PC-9 (cell line): ENCODE measurements around the gene APOBEC3B. TPM values are rescaled to one million over a fixed set of nuclear protein-coding genes. Genes with fewer than 3 reads are reported as not detected.
"Not testable (repeated sequence)": the region's sequence is repeated elsewhere in the genome, so short reads cannot be mapped to it uniquely, and the experiment has no call there.

Experiments
- BruUV-seq: library from RNA; stranded (reverse); fragments of 400-500 nt; replicated peaks from 2 replicates; lab custom pipeline; 2021; lab: Mats Ljungman, UMichigan
- CTCF ChIA-PET: fragments of 300-600 bp; sonication (Branson Sonifier 250); formaldehyde crosslinking; loops from one replicate; lab custom pipeline; 2022; ENCODE audit warnings: antibody characterized with exemption; lab: Charles Lee
- POLR2A ChIA-PET: fragments of 300-600 bp; sonication (Branson Sonifier 250); formaldehyde crosslinking; loops from one replicate; lab custom pipeline; 2022; ENCODE audit warnings: antibody characterized with exemption; ENCODE audit not compliant: unreplicated experiment; lab: Charles Lee
- DNase-seq, 2 experiments: peaks; one replicate each; pipeline versions ENCODE4 v3.0.0 to v3.0.0-alpha.2; 2015 to 2022; ENCODE audit warnings: mixed read lengths in 1 of 2
- H2AFZ ChIP-seq: fragments of 200-600 bp; sonication (generic); 2 replicates; pipeline ENCODE4 v1.8.1; 2017; ENCODE audit warnings: antibody characterized with exemption
- H3F3A ChIP-seq: fragments of 200-600 bp; sonication (generic); 2 replicates; pipeline ENCODE4 v1.8.1; 2017; ENCODE audit warnings: antibody characterized with exemption, mild to moderate bottlenecking, low read depth; ENCODE audit not compliant: insufficient read depth
- H3K27ac ChIP-seq: fragments of 200-600 bp; sonication (generic); 2 replicates; pipeline ENCODE4 v1.6.1; 2016; ENCODE audit warnings: mixed run types
- H3K27me3 ChIP-seq: fragments of 200-600 bp; sonication (generic); 2 replicates; pipeline ENCODE4 v1.6.1; 2016; ENCODE audit warnings: low read depth, mixed run types; ENCODE audit not compliant: insufficient read depth
- H3K36me3 ChIP-seq: fragments of 200-600 bp; sonication (generic); 2 replicates; pipeline ENCODE4 v1.6.1; 2016; ENCODE audit warnings: low read depth, mixed run types
- H3K4me1 ChIP-seq: fragments of 200-600 bp; sonication (generic); replicated peaks from 2 replicates; pipeline ENCODE4 v1.6.1; 2016; ENCODE audit warnings: mixed run types; ENCODE audit not compliant: insufficient read depth
- H3K4me2 ChIP-seq: fragments of 200-600 bp; sonication (generic); 2 replicates; pipeline ENCODE4 v1.6.1; 2017; ENCODE audit warnings: mixed run types
- H3K4me3 ChIP-seq: fragments of 200-600 bp; sonication (generic); 2 replicates; pipeline ENCODE4 v1.6.1; 2016; ENCODE audit warnings: mixed run types
- H3K79me2 ChIP-seq: fragments of 200-600 bp; sonication (generic); 2 replicates; pipeline ENCODE4 v1.6.1; 2017; ENCODE audit warnings: low read depth, mixed run types
- H3K9me2 ChIP-seq: fragments of 200-600 bp; sonication (generic); 2 replicates; pipeline ENCODE4 v1.8.1; 2017; ENCODE audit warnings: mild to moderate bottlenecking; ENCODE audit not compliant: insufficient read depth
- H3K9me3 ChIP-seq: fragments of 200-600 bp; sonication (generic); 2 replicates; pipeline ENCODE4 v1.8.1; 2016; ENCODE audit warnings: low read depth; ENCODE audit not compliant: insufficient read depth
- H4K20me1 ChIP-seq: fragments of 200-600 bp; sonication (generic); 2 replicates; pipeline ENCODE4 v1.8.1; 2017; ENCODE audit not compliant: insufficient read depth
- CTCF ChIP-seq: fragments of 200-600 bp; sonication (generic); conservative IDR thresholded peaks from 2 replicates; pipeline ENCODE4 v1.6.1; 2017; ENCODE audit warnings: mixed run types, antibody characterized with exemption, mild to moderate bottlenecking, moderate library complexity
- EZH2 ChIP-seq: fragments of 200-600 bp; sonication (generic); IDR thresholded peaks from 2 replicates; pipeline ENCODE4 v1.8.0; 2017; ENCODE audit warnings: antibody characterized with exemption, low read depth
- intact Hi-C: fragments of 100-400 bp; cut with micrococcal nuclease; formaldehyde crosslinking; loops from one replicate; pipeline ENCODE4 v1.10.0; 2022; ENCODE audit not compliant: unreplicated experiment
- total RNA-seq: library from RNA; stranded (reverse); gene quantifications from 2 replicates; pipeline ENCODE4 v1.2.3, GENCODE V29; 2021

The APOBEC3B gene
- total RNA-seq, 1 experiment from 2014 or later = 66.5 TPM

GRCh38 chr22:39030705-39031104 lies 48.6 kb downstream of the APOBEC3B start:
- ChIA-PET POLR2A (no interaction called here), CTCF (interaction anchor here (0.6 kb wide), 1 partner anchor 49 kb away, joined by 3 read pairs; no protein-coding TSS in a partner anchor)
- H3K36me3 ChIP-seq = no peaks in the 10 kb centered on the region
- TF ChIP-seq EZH2 = no peak
- no peak for TF ChIP-seq CTCF
- H4K20me1 ChIP-seq = no peaks in the 10 kb centered on the region
- no peaks in the 10 kb centered on the region; the same call in 1 of the 2 replicates for H3F3A ChIP-seq
- no peaks in the 10 kb centered on the region for H3K9me2 ChIP-seq
- no peak for DNase-seq
- no peaks in the 10 kb centered on the region for H3K79me2 ChIP-seq
- H2AFZ ChIP-seq = no peak overlapping the region
- no peak overlapping the region for H3K4me2 ChIP-seq
- H3K4me3 ChIP-seq = no peak overlapping the region
- no peak overlapping the region for H3K27ac ChIP-seq
- H3K4me1 ChIP-seq = peaks cover 7% of the 10 kb centered on the region; the same call in 1 of the 2 replicates
- no TSS peak for BruUV-seq
- no peaks in the 10 kb centered on the region for H3K27me3 ChIP-seq
- intact Hi-C loops = no loop called here
- H3K9me3 ChIP-seq = no peaks in the 10 kb centered on the region

GRCh38 chr22:39031434-39032295 lies 49.5 kb downstream of the APOBEC3B start:
- H3K79me2 ChIP-seq, H3K9me3 ChIP-seq, DNase-seq, H3K4me2 ChIP-seq, H3K4me3 ChIP-seq, BruUV-seq, H4K20me1 ChIP-seq, H3K9me2 ChIP-seq, H3K4me1 ChIP-seq, H3K27me3 ChIP-seq, H2AFZ ChIP-seq, H3K27ac ChIP-seq, intact Hi-C loops, H3F3A ChIP-seq, H3K36me3 ChIP-seq: not testable (repeated sequence)
- POLR2A ChIA-PET = interaction anchor here (0.6 kb wide), 1 partner anchor 16 kb away, joined by 15 read pairs; no protein-coding TSS in a partner anchor
- CTCF ChIA-PET = interaction anchor here (0.6 to 0.7 kb wide), 3 partner anchors 48 to 94 kb away, joined by 3 to 7 read pairs (median 3); no protein-coding TSS in a partner anchor

- Histone ChIP-seq H3F3A (peaks cover 25% of the 10 kb centered on the region), H3K79me2 (peaks cover 11% of the 10 kb centered on the region), H3K4me1 (peaks cover 15% of the 10 kb centered on the region)
- DNase-seq, H4K20me1 ChIP-seq, H3K4me3 ChIP-seq, H3K4me2 ChIP-seq, CTCF ChIA-PET, H3K27ac ChIP-seq, intact Hi-C loops, POLR2A ChIA-PET, H2AFZ ChIP-seq, H3K9me3 ChIP-seq, BruUV-seq, H3K9me2 ChIP-seq, H3K36me3 ChIP-seq, H3K27me3 ChIP-seq: not testable (repeated sequence)
These were observed 54.9 kb downstream of the APOBEC3B start for GRCh38 chr22:39037071-39037470.

- no peaks in the 10 kb centered on the region for H4K20me1 ChIP-seq
- CTCF ChIA-PET = no interaction called here
- POLR2A ChIA-PET = no interaction called here
- H2AFZ ChIP-seq = no peak overlapping the region
- H3K27me3 ChIP-seq = no peaks in the 10 kb centered on the region
- no TSS peak for BruUV-seq
- H3K4me2 ChIP-seq = peak overlapping the region; percentile 96; the same call in 1 of the 2 replicates
- no peaks in the 10 kb centered on the region for H3K9me2 ChIP-seq
- no peak for DNase-seq
- H3K79me2 ChIP-seq = peaks cover 28% of the 10 kb centered on the region
- intact Hi-C loops = no loop called here
- peaks cover 6% of the 10 kb centered on the region for H3K36me3 ChIP-seq
- peak overlapping the region; percentile 62; the same call in 1 of the 2 replicates for H3K4me3 ChIP-seq
- no peak for TF ChIP-seq EZH2
- no peak for TF ChIP-seq CTCF
- H3F3A ChIP-seq = peaks cover 25% of the 10 kb centered on the region
- no peaks in the 10 kb centered on the region for H3K9me3 ChIP-seq
- no peak overlapping the region for H3K27ac ChIP-seq
- peaks cover 27% of the 10 kb centered on the region for H3K4me1 ChIP-seq
These were observed 57.4 kb downstream of the APOBEC3B start for GRCh38 chr22:39039306-39040126.

- H3K9me2 ChIP-seq, intact Hi-C loops, DNase-seq, H3K9me3 ChIP-seq, BruUV-seq, H2AFZ ChIP-seq, H3K27me3 ChIP-seq, H3K36me3 ChIP-seq, CTCF ChIA-PET, H4K20me1 ChIP-seq, H3K27ac ChIP-seq, POLR2A ChIA-PET: not testable (repeated sequence)
- Histone ChIP-seq H3K4me2 (peak overlapping the region; percentile 96), H3K79me2 (peaks cover 28% of the 10 kb centered on the region), H3K4me1 (peaks cover 27% of the 10 kb centered on the region), H3F3A (peaks cover 25% of the 10 kb centered on the region), H3K4me3 (peak overlapping the region; percentile 62; the same call in 1 of the 2 replicates)
These were observed 58.0 kb downstream of the APOBEC3B start for GRCh38 chr22:39040155-39040537.
